Sigmoid colon (tissue), 7 donors: ENCODE measurements around the gene HABP2. TPM values are rescaled to one million over a fixed set of nuclear protein-coding genes. Genes with fewer than 3 reads are reported as not detected.

Source experiments
- DNase-seq: peaks from one replicate; pipeline ENCODE4 v3.0.0-alpha.2; 2019
- H3K27ac ChIP-seq, 4 donors: fragments of 200-600 bp; sonication (generic); one replicate each; pipeline ENCODE4 v1.5.1; 2016 to 2019; ENCODE audit warnings: mild to moderate bottlenecking in 1 of 4
- H3K27me3 ChIP-seq, 3 donors: fragments of 200-600 bp; sonication (generic); one replicate each; pipeline ENCODE4 v1.5.1; 2019; ENCODE audit warnings: mild to moderate bottlenecking in 1 of 3
- H3K36me3 ChIP-seq, 4 donors: fragments of 200-600 bp; sonication (generic); one replicate each; pipeline ENCODE4 v1.5.1; 2016 to 2019
- H3K4me1 ChIP-seq, 4 donors: fragments of 200-600 bp; sonication (generic); one replicate each; pipeline ENCODE4 v1.5.1; 2017 to 2019
- H3K4me3 ChIP-seq, 4 donors: fragments of 200-600 bp; sonication (generic); one replicate each; pipeline ENCODE4 v1.5.1; 2017 to 2019; ENCODE audit warnings: mild to moderate bottlenecking in 2 of 4, moderate library complexity in 1 of 4
- H3K9me3 ChIP-seq, 4 donors: fragments of 200-600 bp in 3 of 4; sonication (generic) in 3 of 4; one replicate each; pipeline versions ENCODE4 v1.5.1 to v1.6.1; 2013 to 2019
- CTCF ChIP-seq, 4 experiments: fragments of 450-650 bp in 3 of 4; fragments of 200-600 bp in 1 of 4; IDR thresholded peaks; one replicate each; pipeline ENCODE4 v1.5.1; 2016 to 2019; ENCODE audit warnings: antibody characterized with exemption in 4 of 4, mild to moderate bottlenecking in 3 of 4, moderate library complexity in 2 of 4
- EP300 ChIP-seq, 4 donors: sonication (generic); formaldehyde crosslinking; IDR thresholded peaks; one replicate each; pipeline ENCODE4 v1.6.1; 2017; ENCODE audit warnings: antibody characterized with exemption in 4 of 4
- POLR2A ChIP-seq, 2 donors: fragments of 450-650 bp; IDR thresholded peaks; one replicate each; pipeline ENCODE4 v1.6.1; 2016; ENCODE audit warnings: antibody characterized with exemption in 2 of 2, mild to moderate bottlenecking in 2 of 2, moderate library complexity in 2 of 2
- POLR2AphosphoS5 ChIP-seq, 4 donors: sonication (generic); formaldehyde crosslinking; IDR thresholded peaks; one replicate each; pipeline ENCODE4 v1.6.1; 2017; ENCODE audit warnings: antibody characterized with exemption in 4 of 4
- WGBS, 2 donors: extraction: QIAGEN DNeasy Blood & Tissue Kit; methylation state at CpG; one replicate each; pipeline ENCODE4 v1.1.7; 2013; 5-methylcytosine and 5-hydroxymethylcytosine counted together
- intact Hi-C: fragments of 100-400 bp; cut with DNase I; formaldehyde crosslinking; loops from one replicate; pipeline ENCODE4 v1.15.1; 2023
- polyA plus RNA-seq, 3 donors: library from polyadenylated mRNA; stranded (reverse); fragments of 200-250 nt; gene quantifications; one replicate each; pipeline ENCODE4 v1.2.3, GENCODE V29; 2013
- total RNA-seq, 4 donors: library from RNA; depleted of rRNA; stranded (reverse); fragments of >200 nt; gene quantifications; one replicate each; pipeline ENCODE4 v1.1.0, GENCODE V29; 2016
- donor health status: healthy with polysubstance abuse.
- donor health status: Bipolar disorder and iron deficiency.
- donor health status: healthy.

Gene HABP2
- total and polyA plus RNA-seq, 7 donors: not detected

GRCh38 chr10:113600569-113600968 lies 47.7 kb downstream of the HABP2 start:
- H3K36me3 ChIP-seq: no peaks in the 10 kb centered on the region
- intact Hi-C loops: no loop called here
- no peaks in the 10 kb centered on the region for H3K27me3 ChIP-seq
- H3K9me3 ChIP-seq: no peaks in the 10 kb centered on the region
- WGBS, 2 donors: 92 to 95% methylated on average over 3 of the region's 3 CpGs
- no peak overlapping the region for H3K4me3 ChIP-seq
- TF ChIP-seq EP300 (IDR thresholded peaks at IDR 0.05): no peak
- TF ChIP-seq CTCF (IDR thresholded peaks at IDR 0.05): no peak
- TF ChIP-seq POLR2A (IDR thresholded peaks at IDR 0.05): no peak
- TF ChIP-seq POLR2AphosphoS5 (IDR thresholded peaks at IDR 0.05): no peak
- H3K4me1 ChIP-seq: no peaks in the 10 kb centered on the region
- no peak for DNase-seq
- H3K27ac ChIP-seq: no peak overlapping the region

- no peak for TF ChIP-seq POLR2AphosphoS5 (IDR thresholded peaks at IDR 0.05)
- no peak for TF ChIP-seq CTCF (IDR thresholded peaks at IDR 0.05)
- no peak for TF ChIP-seq POLR2A (IDR thresholded peaks at IDR 0.05)
- no peak for TF ChIP-seq EP300 (IDR thresholded peaks at IDR 0.05)
These were observed 50.4 kb downstream of the HABP2 start for GRCh38 chr10:113603057-113603777.

GRCh38 chr10:113604572-113604971 lies 51.7 kb downstream of the HABP2 start:
- Histone ChIP-seq H3K27ac (no peak overlapping the region), H3K27me3 (no peaks in the 10 kb centered on the region), H3K4me1 (no peaks in the 10 kb centered on the region), H3K9me3 (no peaks in the 10 kb centered on the region), H3K4me3 (no peak overlapping the region), H3K36me3 (no peaks in the 10 kb centered on the region)
- no peak for DNase-seq
- 94 to 95% methylated on average over 12 of the region's 12 CpGs for WGBS, 2 donors
- TF ChIP-seq POLR2AphosphoS5 (IDR thresholded peaks at IDR 0.05) (no peak), CTCF (IDR thresholded peaks at IDR 0.05) (no peak), EP300 (IDR thresholded peaks at IDR 0.05) (no peak), POLR2A (IDR thresholded peaks at IDR 0.05) (no peak)
- intact Hi-C loops: no loop called here

More at GRCh38 chr10:113603057-113603777, 50.4 kb downstream of the HABP2 start:
- 91 to 92% methylated on average over 13 of the region's 13 CpGs for WGBS, 2 donors
- no peaks in the 10 kb centered on the region for H3K9me3 ChIP-seq
- H3K4me1 ChIP-seq: no peaks in the 10 kb centered on the region
- H3K27ac ChIP-seq: no peak overlapping the region
- no peak for DNase-seq
- intact Hi-C loops: no loop called here
- no peaks in the 10 kb centered on the region for H3K36me3 ChIP-seq
- no peaks in the 10 kb centered on the region for H3K27me3 ChIP-seq
- H3K4me3 ChIP-seq: no peak overlapping the region

- H3K9me3 ChIP-seq: no peaks in the 10 kb centered on the region
- H3K27me3 ChIP-seq: no peaks in the 10 kb centered on the region
- H3K27ac ChIP-seq: no peak overlapping the region
- TF ChIP-seq POLR2AphosphoS5 (IDR thresholded peaks at IDR 0.05) (no peak), POLR2A (IDR thresholded peaks at IDR 0.05) (no peak), CTCF (IDR thresholded peaks at IDR 0.05) (no peak), EP300 (IDR thresholded peaks at IDR 0.05) (no peak)
- DNase-seq: no peak
- H3K36me3 ChIP-seq: no peaks in the 10 kb centered on the region
- WGBS, 2 donors: 80 to 88% methylated on average over 13 of the region's 13 CpGs
- H3K4me1 ChIP-seq: no peaks in the 10 kb centered on the region
- intact Hi-C loops: no loop called here
- no peak overlapping the region for H3K4me3 ChIP-seq
These were observed 52.6 kb downstream of the HABP2 start for GRCh38 chr10:113605268-113605978.
